ENCODE data around the gene MYO1A.
"Not testable (repeated sequence)": the region's sequence is repeated elsewhere in the genome, so short reads cannot be mapped to it uniquely, and the experiment has no call there.

The MYO1A gene

GRCh38 chr12:57046947-57047890 lies 2.7 kb downstream of the MYO1A start:
- DNase-seq, result peak; percentile 79

DNA sequence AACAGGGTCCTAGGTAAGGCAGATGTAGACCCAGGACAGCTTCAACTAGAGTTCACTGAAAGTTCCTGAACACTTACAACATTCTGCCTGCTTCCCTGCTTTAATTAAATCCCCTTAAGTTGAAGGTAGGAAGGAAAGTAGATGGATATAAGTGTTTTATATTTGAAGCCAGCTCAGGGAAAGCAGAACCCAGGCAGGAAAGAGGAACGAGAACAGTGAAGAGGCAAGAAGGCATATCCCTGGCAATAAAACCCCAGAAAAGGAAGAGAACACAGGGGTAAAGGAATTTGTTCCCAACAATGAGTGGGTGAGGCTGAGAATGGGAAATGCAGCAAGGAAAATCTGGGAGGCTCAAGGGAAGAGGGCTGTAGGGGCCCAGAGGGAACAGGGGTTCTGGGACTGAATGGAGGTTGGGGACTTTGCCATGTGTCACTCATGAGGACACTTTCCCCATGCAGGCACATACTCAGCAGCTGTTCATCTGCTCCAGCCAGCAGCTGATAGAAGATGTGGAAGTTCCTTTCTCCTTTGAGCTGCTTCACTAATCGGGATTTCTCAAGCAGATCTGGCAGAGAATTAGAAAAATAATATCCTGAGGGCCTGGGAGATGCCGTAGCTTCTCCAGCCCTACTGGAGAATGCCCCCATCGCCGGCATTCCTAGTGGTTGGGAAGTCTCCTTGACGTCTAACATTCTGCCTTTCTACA lies 3.7 kb downstream of the MYO1A start:
- DNase-seq, result no peak

DNA sequence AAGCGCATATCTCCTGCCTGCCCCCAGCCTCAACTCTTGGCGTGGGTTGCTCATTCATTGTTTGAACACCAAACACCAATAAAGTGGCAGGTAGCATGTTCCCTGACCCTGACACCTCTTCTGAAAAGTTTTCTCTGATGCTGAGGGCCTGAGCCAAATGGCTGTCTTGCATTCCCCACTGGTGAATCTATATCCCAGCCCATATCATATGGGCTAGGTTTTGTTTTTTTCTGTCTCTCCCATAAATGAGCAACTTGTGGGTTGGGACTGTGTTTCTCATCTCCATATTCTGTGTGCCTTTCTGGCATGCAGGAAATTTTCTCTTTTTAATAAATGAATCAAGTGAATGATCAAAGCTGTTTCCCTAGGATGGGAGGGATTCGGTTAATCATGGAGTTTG lies 5.0 kb downstream of the MYO1A start:
- DNase-seq, result no peak

- DNase-seq, result no peak
These were observed 5.5 kb downstream of the MYO1A start for GRCh38 chr12:57044468-57044867.

- DNase-seq, result no peak
These were observed 7.2 kb downstream of the MYO1A start for GRCh38 chr12:57042695-57043094.

- no peak for DNase-seq
These were observed 9.2 kb downstream of the MYO1A start for GRCh38 chr12:57040750-57041149.

DNA sequence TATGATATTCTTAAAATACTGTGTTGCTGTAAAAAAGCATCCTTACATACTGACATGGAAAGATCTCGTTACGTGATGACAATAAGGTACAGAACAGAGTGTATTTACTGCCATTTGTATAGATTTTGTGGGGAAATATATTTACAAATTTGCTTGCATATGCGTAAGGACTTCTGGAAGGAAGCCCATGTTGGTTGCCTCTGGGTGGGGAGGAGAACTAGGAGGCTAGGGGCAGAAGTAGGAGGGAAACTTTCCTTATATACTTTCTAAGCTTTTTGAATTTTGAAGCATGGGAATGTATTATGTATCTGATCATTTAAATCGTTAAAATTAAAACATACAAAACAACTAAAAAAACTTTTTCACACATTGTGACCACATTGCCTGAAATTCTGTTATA lies 9.7 kb downstream of the MYO1A start:
- no peak for DNase-seq

DNA sequence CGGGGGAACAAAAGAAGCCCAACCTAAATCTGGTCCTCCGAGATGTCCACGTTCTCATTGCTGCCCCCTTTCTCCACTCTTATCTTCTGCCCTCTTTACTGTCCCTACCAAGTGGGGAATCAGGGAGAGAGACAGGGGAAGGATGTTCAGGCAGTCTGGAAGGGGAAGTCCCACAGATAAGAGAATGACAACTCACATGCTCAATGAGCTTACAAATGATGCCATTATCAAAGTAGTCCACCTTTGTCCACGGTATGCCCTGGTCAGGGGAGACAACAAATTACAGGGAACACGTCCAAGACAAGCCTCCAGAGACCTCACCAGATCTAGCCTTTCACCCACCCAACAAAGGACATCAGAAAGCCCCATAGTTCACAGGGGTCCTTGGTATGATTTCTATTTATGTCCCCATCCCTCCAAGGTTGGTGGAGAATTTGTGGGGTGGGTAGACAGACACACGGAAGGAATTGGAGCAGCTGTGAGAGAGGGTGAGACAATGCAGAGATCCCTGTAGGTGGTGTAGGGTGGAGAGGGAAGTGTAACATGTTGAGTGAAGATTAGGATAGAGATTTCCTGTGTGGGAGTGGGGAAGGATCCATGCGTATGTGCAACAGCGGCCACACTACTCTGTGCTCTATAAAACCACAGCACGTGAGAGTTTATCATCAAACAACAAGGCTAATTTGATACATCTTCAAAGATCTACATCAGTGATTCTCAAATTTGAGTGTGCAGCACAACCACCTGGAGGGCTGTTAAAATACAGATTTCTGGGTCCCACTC lies 10.7 kb downstream of the MYO1A start:
- no peak for DNase-seq

- no peak for DNase-seq
These were observed 12.7 kb downstream of the MYO1A start for GRCh38 chr12:57037264-57037663.

- DNase-seq, result no peak
These were observed 16.5 kb downstream of the MYO1A start for GRCh38 chr12:57033431-57033830.

DNA sequence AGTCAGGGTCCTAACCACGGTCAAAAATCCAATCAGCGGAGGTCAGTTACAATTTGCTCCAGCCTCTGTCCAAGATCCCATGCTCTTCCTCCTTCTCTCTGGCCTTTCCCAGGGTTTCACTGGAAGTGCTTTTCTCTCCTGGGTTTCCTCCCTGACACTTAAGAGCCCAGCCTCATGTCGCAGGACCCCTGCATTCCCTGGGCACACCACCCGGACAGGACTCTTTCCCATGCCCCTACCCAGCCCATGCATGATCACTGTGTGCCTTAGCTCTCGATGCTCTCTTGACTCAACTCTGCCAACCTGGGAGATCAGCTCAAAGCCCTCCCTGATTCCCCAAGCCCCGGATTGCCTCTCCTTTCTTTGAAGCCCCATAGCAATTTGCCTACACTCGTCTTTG lies 18.1 kb downstream of the MYO1A start:
- no peak for DNase-seq

GRCh38 chr12:57031138-57031725 lies 18.7 kb downstream of the MYO1A start:
- no peak for DNase-seq

DNA sequence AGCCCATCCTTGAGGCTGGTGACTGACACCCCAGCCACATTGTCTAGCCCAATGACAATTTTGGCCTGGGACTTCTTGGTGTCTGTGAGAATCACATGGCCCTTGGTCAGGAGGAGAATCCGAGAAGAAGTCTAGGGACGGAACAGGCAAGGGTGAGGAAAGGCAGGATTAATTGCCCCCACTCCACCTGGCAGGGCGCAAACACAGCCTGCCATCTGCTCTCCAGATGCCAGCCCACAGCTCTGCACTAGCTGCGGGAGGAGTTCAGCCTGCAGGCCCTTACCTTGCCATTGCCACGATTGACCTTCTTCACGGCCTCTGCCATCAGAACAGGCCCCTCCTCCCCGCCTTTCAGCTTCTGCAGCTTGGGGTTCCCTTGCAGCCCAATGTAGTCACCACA lies 20.5 kb downstream of the MYO1A start:
- DNase-seq, result no peak

GRCh38 chr12:57027805-57028153 lies 22.1 kb downstream of the MYO1A start:
- no peak for DNase-seq

DNA sequence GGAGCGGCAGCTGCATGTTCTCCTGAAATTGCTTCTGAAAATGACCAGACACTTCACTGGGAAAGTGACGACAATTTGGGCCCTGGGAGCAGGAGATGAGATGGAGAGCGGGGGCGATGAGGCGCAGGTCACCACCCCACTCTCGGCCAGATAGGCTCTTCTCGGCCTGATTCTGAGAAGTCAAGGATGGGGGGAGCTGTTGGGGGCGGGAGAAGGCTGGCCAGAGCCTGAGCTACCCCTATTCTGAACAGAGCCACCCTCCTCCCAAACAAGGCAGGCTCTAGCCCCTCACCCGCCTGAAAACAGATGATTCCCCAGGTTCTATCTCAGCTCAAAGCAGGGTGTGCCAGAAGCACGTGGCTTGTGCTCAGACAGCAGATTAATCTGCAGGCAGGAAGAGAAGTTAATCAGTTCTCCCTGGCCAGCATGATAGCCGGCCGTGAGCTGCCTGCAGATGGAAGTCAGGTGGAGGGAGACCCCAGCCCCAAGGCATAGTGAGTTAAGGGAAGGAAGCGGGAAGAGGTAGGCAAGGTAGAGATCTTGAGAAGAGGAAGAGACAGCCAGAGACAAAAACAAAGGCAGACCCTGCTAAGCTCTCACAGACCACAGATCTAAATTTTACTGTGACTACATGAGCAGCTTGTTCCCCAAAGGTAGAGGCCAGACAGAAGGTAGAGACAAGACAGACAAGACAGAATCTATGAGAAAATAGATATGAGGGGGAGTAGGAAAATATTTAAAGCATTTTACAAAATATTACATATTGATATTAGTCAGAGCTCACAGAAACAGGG lies 22.7 kb downstream of the MYO1A start:
- DNase-seq, result no peak

DNA sequence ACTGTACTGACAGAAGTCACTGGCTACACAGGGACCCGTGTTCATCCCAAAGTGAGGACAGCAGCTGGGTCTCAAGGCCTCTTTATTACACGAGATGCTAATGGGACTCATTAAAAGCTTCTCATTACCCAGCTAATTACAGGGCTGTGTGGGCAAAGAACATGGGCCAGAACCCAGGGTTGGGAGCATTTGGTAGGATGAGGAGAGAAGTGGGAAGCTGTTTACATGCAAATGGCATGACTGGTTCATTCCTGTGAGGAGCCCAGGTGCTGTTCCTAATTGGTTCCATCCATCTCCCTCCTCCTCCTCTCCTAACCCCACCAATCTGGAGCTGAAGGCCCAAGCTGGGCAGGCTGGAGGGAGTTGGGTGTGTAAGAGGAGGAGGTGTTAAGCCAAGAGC lies 24.7 kb downstream of the MYO1A start:
- DNase-seq, result no peak

- DNase-seq, result not testable (repeated sequence)
These were observed 27.6 kb downstream of the MYO1A start for GRCh38 chr12:57022324-57022723.

DNA sequence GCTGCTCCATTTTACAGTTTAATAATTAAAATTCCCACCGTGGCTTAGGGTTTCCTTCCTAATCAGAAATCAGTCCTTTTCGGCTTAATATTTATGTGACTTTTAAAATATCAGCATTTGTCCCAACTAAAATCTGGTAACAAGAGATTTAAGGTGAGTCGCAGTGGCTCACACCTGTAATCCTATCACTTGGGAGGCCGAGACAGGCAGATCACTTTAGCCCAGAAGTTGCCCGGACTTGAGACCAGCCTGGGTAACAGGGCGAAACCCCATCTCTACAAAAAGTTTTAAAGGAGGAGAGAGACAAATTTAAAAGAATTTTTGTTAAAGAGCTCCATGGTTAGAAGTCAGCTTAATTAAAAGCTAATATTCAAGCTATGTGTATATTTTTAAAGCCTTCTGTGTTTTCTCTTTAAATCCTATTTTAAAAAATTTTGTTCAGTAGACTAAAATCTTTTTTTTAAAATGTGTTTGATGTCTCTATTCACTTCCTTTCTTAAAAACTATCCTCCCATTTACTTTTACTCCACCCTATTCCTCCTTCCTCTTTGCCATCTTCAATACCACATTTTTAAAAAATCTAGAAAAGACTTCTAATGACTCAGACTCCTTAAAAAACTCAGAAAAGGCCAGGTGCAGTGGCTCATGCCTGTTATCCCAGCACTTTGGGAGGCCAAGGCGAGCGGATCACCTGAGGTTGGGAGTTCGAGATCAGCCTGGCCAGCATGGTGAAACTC lies 29.8 kb downstream of the MYO1A start:
- DNase-seq, result no peak

DNA sequence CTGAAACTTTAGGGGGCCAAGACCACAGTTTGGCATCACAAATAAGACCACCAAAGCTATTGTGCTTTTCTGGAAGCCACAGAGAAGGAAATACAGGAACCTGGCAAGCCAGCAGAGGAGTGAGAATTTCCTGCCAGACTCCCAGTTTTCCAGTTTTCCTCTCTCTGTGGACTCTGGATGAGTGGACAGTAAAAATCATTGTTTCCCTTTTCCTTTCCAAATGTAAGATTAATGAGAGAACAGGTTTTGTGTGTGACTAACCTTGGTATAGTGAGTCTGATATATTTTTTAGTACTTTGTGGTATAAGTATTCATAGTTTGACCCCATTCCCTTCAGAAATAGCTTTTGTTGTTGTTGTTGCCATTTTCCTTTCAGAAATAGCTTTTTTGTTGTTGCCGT lies 31.0 kb downstream of the MYO1A start:
- no peak for DNase-seq

DNA sequence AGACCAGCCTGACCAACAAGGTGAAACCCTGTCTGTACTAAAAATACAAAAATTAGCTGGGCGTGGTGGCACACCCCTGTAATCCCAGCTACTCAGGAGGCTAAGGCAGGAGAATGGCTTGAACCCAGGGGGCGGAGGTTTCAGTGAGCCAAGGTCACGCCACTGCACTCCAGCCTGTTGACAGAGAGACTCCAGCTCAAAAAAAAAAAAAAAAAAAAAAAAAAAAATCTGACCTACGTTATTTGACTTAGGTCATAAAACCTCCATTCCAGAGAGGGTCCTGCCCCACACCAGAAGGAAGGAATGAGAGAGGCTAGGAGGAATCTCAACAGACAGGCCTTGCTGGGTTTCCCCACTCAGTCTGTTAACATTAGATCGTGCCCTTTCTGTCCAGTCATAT lies 31.6 kb downstream of the MYO1A start:
- DNase-seq, result not testable (repeated sequence)

- no peak for DNase-seq
These were observed 33.6 kb downstream of the MYO1A start, which contains the start of gene TAC3 for GRCh38 chr12:57016348-57016747. TAC3 (minus strand) TSS chr12:57016529; CDS start chr12:57015797, 732 bp downstream.

All from activated CD8-positive, alpha-beta memory T cell treated with anti-CD3 and anti-CD28 coated beads, Interleukin-2, amount 50 U/mL, for 48 hours (primary cell).